CD4-positive, alpha-beta T cell treated with Interleukin-12 subunit alpha and Interleukin-12 subunit beta, for 1 hour (primary cell): ENCODE measurements around the gene TRIM37.
"Not testable (repeated sequence)": the region's sequence is repeated elsewhere in the genome, so short reads cannot be mapped to it uniquely, and the experiment has no call there.

Source experiments
- DNase-seq: peaks from one replicate; pipeline ENCODE4 v3.0.0-alpha.2; 2020

The TRIM37 gene

GRCh38 chr17:59106463-59107305 is at the start of gene TRIM37:
Gene TRIM37, minus strand, starts transcription at chr17:59106880. Its CDS starts 419 bp downstream, at chr17:59106461.
- peak; percentile 99 for DNase-seq

GRCh38 chr17:59155439-59156177 is 48.9 kb upstream of the TRIM37 start, which contains the start of gene PRR11:
Gene PRR11, plus strand, starts transcription at chr17:59155746. Its CDS starts 14,007 bp downstream, at chr17:59169753.
- peak; percentile 99 for DNase-seq

GRCh38 chr17:59154721-59155438 is 48.2 kb upstream of the TRIM37 start, which contains the start of gene SKA2:
Gene SKA2, minus strand, starts transcription at chr17:59155186. Its CDS starts 23 bp downstream, at chr17:59155163.
- DNase-seq: no peak

GRCh38 chr17:59154292-59154720 is 47.6 kb upstream of the TRIM37 start:
- DNase-seq: peak; percentile 23

- no peak for DNase-seq
Measured at GRCh38 chr17:59152925-59153324, 46.2 kb upstream of the TRIM37 start.

- DNase-seq: no peak
Measured at GRCh38 chr17:59151591-59151990, 44.9 kb upstream of the TRIM37 start.

- DNase-seq: no peak
Measured at GRCh38 chr17:59151006-59151405, 44.3 kb upstream of the TRIM37 start.

GRCh38 chr17:59149841-59150511 is 43.3 kb upstream of the TRIM37 start:
- DNase-seq: no peak

- no peak for DNase-seq
Measured at GRCh38 chr17:59149051-59149450, 42.4 kb upstream of the TRIM37 start.

GRCh38 chr17:59145571-59146096 is 39.0 kb upstream of the TRIM37 start:
- no peak for DNase-seq

GRCh38 chr17:59141860-59142259 is 35.2 kb upstream of the TRIM37 start:
- DNase-seq: no peak

GRCh38 chr17:59139939-59140338 is 33.3 kb upstream of the TRIM37 start:
- DNase-seq: no peak

GRCh38 chr17:59138339-59138738 is 31.7 kb upstream of the TRIM37 start:
- DNase-seq: not testable (repeated sequence)

- no peak for DNase-seq
Measured at GRCh38 chr17:59131131-59131530, 24.5 kb upstream of the TRIM37 start.

- no peak for DNase-seq
Measured at GRCh38 chr17:59129814-59130213, 23.1 kb upstream of the TRIM37 start.

- DNase-seq: no peak
Measured at GRCh38 chr17:59126809-59127417, 20.2 kb upstream of the TRIM37 start.

GRCh38 chr17:59124665-59125064 is 18.0 kb upstream of the TRIM37 start:
- no peak for DNase-seq

- DNase-seq: no peak
Measured at GRCh38 chr17:59121901-59122480, 15.3 kb upstream of the TRIM37 start.

- no peak for DNase-seq
Measured at GRCh38 chr17:59115474-59115873, 8.8 kb upstream of the TRIM37 start.

GRCh38 chr17:59111539-59111938 is 4.9 kb upstream of the TRIM37 start:
- no peak for DNase-seq

GRCh38 chr17:59110973-59111372 is 4.3 kb upstream of the TRIM37 start:
- DNase-seq: no peak
